Fibroblast of skin of right quadriceps (primary cell): ENCODE results near the gene EFCAB8.
A peak's percentile ranks its signal among the peaks of the same experiment; 100 is the strongest.
"Not testable (repeated sequence)": the region's sequence is repeated elsewhere in the genome, so short reads cannot be mapped to it uniquely, and the experiment has no call there.

Source experiments
- DNase-seq: peaks from one replicate; pipeline ENCODE4 v3.0.0-alpha.2; 2013

Gene EFCAB8

DNA sequence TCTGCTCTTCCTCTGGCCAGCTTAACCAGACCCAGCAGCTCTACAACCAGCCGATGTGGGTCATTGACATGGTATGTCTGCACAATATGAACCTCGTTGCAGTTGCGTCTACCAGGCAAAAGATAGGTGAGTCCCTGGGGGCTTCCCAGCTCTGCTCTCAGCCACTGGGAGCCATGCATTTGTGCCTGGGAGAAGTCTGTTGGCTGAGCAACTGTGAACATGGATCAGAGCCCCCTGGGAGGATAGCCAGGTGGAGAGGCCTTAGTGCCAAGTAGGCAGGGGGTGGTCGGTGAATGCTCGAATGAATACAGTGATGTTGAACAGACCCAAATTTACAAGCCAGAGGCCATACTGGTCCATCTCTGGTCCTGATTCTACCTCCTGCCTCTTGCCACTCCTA, 30.6 kb downstream of the EFCAB8 start:
- DNase-seq = no peak

DNA sequence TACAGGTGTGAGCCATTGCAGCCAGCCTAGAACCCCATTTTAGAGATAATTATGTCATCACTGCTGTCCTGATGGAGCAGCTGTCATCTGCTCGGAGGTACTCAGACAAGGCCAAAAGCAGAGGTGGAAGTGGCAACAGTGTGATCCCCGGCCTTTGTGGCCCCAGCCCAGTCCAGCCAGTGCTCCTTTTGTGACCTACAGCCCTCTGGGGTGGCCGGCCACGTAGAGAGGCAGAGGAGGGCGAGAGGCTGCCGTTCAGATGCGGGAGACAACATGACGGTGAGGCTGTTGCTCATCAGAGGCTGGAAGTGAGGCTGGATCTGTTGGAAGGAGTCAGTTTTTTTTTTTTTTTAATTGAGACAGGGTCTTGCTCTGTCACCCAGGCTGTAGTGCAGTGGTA, 32.8 kb downstream of the EFCAB8 start:
- DNase-seq = no peak

DNA sequence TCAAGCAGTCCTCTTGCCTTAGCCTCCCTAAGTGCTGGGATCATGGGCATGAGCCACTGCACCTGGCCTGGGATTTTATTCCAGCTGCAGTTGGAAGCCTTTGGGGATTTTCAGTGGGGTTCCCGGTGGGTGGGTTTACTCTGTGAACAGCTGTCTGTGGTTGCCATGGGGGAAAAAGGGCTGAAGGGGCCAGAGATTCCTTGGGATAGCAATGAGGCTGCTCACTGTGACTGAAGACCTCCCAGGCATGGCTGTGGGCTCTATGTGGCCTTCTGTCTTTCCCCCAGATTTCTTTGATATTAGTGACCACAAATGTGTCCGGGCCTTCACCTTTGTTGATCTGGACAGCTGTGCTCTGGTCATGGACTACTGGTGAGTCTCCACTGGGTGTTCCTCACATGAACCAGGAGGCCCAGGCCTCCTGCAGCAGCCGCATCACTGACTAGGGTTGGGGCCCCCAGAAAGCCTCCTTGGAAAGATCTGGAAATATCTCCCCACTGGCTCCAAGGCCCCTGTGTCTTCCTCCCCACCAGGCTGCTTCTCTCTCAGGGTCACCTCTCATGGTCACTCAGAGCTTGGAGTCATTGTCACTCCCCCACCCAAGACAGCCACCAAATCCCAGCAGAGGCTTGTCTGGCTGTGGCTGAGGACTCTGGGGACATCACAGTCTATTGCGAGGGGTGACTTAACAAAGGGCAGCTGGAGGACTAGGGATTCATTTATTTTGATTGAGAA, 33.4 kb downstream of the EFCAB8 start:
- no peak for DNase-seq

DNA sequence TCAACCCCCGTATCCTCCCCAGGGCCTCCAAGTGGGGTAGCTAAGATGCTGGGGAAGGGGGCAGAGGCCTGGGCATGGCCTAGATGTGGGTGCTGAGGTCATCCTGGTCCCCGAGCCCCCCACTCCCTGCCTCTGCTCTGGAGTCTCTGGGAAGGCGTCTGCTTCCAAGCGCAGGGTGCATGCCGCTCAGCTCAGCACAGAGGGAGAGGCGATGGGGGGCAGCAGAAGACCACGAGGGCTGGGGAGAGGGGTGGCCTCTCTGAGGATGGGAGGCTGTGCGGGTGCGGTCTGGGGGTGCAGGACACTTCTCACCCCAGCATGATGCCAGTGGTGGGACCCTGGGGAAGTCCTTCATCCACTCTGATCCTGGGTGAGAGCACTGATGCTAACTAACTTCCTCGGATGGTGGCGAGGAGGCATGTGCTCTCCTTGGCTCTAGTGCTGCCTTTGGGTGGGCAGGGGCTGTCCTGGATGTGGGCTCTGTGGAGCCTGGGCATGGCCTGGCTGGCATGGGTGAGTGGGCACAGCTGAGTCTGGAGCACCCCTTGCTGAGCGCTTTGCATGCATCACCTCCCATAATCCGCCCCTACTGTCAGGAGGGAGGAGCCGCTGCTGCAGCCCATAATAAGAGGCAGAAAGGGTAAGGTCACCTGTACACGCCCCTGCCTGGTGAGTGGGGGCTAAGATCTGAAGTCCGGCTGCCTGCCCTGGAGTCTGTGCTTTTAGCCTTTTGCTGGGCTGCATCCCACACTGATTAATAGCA, 34.7 kb downstream of the EFCAB8 start:
- DNase-seq = no peak

DNA sequence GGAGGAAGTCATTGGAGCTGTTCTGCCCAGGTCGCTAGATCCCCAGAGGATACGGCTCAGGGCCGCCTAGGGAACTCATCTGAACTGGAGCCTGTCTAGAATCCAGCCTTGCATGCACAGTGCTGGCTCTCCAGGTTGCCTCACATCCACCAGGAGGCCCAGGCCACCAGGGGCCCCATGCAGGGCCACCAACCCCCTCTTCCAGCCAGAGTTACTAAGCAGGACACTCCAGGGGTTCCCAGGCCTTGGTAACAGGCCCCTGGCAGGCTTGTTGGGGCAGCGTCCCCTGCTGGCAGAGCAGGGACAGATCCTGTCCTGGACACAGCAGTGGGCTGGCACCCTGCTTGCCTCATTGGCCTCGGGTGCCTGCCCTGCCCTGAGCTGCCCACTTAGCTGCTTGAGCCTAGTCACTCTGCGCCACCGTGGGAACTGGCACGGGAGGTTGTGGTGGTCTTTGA, 35.3 kb downstream of the EFCAB8 start:
- DNase-seq = no peak

DNA sequence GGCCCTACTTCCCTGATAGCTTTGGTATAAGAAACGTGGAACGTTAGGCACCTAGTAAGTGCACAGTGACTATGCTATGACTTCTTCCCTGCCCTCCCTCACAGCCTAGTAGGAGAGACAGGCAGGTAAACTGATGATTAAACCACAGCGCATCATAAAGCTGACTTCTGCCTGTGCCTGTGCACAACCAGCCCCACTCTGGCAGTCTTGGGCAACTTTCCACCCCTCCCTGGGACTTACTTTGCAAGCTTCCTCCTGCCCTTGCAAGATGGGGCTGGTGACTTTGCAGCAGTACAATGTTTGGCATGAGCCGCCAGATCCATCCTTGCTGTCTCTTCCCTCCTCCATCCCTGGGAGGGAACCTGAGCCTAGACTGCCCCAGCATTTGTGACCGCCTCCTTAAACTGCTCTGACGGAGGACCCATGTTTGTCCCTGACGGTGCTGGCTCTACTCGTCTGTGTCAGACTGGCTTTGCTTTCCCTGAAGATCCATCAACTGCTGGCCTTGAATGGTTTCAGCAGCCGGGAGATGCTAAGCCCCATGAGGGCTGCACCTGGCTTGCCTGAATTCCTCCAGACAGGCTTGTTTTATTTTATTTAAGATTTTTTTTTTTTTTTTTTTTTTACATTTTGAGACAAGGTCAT, 36.1 kb downstream of the EFCAB8 start:
- DNase-seq = no peak

DNA sequence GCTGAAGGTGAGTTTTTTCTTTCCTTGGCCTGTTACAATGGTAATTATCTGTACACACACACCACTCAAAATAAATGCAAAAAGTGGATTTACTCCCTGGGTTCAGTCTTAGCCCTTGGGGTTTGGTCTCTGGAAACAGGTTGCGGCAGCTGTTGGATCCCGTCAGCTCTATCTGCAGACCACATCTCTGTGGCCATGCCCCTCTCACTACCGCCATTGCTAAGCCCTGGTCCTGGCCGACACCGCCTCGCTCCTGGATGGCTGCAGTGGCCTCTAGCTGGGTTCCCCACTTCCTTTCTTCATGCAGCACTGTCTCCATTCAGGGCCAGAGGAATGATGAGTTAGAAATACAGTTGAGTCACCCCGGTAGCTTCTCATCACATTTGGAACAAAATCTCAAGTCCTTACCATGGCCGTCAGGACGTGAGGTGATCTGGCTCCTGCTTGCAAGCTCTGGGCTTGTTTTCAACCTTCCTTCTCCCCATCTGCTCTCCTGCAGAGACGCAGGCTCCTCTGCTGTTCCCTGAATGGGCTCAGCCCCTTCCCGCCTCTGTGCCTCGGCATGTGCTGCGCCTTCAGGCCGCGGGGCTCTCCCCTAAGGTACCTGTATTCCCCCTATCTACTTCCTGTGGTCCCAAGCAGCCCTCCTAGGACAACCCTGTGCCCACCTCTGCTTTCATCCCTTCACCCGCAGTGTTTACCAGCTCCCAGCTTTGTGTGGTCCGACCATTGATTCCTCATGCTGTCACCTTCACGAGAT, 38.0 kb downstream of the EFCAB8 start:
- DNase-seq = no peak

DNA sequence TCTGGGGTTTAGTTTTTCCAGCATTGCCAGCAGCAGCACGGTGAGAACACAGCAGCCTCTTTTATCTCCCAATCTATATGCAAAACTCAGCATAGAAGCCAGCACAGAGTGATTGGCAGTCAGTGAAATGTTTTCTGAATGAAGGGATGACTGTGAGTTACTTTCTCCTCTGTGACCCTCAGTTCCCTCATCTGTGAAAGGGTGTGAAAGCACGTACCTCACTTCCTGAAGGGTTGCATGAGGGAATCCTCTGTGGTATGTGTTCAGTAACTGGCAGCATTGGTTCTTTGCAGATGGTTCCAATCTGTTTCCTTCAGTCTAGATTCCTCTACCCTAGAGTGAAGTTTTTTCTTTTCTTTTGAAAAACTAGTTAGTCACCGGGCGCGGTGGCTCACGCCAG, 40.0 kb downstream of the EFCAB8 start:
- DNase-seq = peak; percentile 82

DNA sequence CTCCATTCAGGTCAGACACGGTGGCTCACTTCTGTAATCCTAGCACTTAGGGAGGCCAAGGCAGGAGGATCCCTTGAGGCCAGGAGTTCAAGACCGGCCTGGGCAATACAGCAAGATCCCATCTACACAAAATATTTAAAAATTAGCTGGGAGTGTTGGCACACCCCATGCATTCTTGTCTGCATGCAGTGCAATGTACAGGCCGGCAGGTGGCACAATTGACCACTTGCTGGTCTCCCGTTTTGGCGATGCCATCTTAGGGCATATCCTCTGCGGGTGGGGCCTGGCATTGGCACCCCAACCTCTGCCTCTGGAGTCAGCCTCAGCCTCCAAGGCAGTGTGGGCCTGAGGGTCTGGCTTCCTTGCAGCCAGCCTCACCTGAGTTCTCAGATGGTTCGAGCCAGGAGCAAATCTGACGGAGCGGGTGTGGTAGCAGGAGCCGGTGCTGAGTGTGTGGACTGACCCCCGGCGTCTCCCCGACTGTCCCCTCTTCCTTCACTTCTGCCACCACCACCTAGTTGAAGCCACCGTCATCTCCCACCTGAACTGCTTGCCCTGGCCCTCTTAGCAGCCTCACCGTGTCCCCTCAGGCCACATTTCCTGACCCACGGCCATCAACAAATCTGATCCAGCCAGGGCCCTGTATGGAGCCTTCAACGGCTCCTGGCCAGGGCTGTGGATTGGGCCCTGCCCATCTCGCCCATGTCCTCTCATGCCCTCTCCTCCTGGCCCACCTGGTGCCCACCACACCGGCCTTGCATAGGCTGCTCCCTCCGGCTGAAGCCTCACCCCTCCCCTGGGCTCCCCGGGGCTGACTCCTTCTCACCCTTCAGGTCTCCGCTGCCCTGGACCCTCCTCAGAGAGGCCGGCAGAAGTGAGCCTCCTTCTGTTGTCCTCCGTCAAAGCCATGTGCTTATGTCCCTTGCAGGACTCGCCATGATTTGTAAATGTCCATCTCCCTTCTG, 44.0 kb downstream of the EFCAB8 start:
- peak; percentile 28 for DNase-seq

DNA sequence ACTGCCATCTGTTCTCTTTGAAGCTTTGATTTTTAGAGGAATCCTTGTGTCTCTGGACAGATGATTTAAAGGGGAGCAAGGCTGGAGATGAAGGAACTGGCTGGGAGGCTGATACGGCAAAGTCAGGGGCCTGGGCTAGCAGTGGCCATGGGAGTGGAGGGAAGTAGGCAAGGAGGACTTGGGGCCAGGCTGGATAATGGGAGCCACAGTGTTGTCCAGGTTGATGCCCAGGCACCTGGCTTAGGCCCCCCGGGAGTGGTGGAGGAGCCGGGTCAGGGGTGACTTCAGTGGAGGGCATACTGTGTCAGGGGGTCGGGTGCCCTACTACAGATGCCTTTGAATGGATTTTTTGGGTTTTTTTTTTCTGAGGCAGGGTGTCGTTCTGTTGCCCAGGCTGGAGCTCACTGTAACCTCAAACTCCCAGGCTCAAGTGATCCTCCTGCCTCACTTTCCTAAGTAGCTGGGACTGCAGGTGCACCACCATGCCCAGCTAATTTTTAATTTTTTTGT, 45.0 kb downstream of the EFCAB8 start:
- DNase-seq = no peak

DNA sequence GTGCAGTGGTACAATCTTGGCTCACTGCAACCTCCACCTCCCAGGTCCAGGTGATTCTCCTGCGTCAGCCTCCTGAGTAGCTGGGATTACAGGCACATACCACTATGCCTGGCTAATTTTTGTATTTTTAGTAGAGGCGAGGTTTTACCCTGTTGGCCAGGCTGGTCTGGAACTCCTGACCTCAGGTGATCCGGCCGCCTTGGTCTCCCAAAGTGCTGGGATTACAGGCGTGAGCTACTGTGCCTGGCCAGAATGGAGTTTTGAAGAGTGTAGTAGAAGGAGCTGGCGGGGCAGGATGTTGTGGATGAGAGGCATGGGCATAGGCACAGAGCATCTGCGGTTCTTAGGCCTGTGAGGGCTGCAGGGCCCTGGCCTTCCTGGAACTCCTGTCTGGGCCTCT, 46.0 kb downstream of the EFCAB8 start:
- DNase-seq = not testable (repeated sequence)

DNA sequence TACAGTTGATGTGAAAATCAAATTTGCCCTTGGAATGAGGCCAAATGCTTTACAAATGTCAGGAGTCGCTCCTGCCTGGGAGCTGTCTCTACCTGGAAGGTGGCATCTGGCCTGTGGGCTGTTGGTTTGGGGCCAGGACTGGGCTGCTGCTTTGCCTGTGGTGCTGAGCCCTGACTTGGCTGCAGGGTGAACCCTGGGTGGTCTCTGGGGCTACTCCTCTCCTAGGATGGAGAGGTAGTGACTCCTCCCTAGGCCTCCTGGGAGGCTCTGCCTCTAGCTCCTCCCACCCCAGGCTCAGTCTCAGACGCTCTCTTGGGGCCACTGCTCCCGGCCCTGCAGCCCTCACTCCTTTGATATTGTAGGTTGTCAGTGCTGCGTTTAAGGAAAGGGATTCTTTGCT, 47.5 kb downstream of the EFCAB8 start:
- DNase-seq = no peak

DNA sequence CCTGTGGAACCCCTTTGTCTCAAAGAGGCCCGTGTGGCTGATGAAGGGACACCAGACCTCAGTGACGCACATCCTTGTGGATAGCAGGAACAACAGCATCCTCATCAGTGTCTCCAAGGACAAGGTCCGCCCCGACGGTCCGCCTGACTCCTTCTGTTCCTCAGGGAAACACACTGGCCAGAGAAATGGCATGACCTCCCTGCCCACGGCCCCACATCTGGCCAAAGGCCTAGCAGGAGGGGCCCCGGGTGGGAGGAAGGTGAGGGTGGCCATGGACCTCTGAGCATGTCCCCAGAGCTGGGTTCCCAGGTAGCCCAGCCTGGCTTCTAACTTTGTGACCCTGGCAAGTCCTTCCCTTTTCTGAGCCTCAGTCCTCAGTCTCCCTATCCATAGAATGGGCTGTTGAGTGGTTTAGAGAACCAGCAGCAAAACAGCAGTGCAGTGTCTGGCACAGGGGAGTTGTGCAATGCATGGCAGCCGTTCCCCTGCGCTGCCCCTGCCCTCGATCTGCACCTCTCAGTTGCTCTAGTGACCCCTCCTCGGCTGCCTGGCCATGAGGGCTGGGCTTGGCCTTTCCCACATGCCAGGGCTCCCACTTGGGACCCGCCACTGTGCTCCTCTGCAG, 48.3 kb downstream of the EFCAB8 start:
- no peak for DNase-seq

DNA sequence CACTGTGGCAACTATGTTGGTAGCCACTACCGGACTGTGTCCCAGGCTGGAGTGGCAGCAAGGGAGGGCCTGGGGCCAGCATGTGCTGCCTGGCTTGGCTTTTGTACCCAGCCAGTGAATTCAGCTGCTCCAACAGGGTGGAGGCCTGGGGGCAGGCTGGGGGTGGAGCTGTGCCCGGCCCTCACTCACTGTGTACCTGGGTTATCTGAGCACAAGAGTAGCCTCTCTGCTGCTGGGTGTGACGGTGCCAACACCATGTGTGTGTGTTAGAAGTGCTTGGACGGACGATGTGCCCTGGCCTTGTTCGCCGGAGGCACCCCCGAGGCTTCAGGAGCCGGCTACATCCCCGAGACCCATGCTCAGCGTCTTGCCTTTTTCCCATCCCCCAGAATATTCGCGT, 49.2 kb downstream of the EFCAB8 start:
- no peak for DNase-seq

DNA sequence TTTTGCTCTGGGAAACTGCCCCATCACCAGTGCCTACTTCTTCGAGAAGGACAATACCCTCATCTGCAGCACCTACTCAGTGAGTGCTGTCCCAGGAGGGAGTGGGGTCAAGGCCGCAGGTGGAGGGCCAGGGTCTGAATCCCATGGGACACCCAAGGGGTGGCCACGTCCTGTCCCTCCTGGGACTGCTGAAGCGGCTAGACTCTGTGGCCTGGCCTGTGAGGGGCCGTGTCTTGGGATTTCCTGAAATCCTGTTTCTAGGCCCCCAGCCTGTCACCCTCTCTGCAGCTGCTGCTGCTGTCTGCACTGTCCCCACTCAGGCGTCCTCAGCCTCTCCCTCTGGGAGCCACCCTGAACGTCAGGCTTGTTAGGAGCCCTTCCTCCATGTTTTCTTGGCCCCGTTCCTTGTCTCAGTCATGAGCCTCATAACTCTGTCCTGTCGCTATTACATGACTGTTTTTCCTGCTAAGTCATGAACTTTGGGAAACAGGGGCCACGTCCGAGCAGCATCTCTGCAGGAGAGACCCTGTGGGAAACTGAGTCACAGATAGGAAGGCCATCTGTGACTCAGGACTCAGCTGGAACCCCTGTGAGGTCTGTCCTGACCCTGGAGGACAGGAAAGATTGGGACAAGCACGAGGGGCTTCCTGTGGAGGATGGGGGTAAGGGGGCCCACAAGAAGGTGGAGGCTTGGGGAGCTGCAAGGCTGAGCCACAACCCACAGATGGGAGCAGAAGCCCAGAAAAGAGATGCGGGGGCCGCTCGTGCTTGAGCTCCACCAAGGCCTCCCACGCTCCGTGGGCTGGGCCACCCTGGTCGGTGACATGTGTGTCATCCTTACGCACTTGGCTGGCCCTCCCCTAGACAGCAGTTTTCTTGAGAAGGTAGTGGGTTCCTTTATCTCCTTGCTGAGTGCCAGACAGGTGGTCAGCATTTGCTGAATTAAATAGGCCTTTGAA, 49.9 kb downstream of the EFCAB8 start:
- no peak for DNase-seq

DNA sequence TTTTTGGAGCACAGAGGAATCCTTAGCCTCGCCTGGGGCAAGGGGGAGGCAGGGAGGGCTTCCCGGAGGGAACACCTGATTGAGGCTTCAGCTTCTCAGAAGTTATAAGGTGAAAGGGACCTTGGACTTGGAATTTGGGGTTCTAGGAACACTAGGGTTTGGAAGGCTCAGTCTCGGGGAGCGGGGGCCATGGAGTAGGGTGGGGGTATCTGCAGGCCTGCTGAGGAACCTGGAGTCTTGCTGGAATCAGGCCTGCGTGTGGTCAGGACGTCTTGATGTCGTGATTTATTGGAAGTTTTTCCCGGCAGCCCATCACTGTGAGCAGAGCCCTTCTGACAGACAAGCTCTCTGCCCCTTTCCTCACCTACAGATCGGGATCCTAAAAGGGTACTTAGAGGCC, 50.7 kb downstream of the EFCAB8 start:
- no peak for DNase-seq

DNA sequence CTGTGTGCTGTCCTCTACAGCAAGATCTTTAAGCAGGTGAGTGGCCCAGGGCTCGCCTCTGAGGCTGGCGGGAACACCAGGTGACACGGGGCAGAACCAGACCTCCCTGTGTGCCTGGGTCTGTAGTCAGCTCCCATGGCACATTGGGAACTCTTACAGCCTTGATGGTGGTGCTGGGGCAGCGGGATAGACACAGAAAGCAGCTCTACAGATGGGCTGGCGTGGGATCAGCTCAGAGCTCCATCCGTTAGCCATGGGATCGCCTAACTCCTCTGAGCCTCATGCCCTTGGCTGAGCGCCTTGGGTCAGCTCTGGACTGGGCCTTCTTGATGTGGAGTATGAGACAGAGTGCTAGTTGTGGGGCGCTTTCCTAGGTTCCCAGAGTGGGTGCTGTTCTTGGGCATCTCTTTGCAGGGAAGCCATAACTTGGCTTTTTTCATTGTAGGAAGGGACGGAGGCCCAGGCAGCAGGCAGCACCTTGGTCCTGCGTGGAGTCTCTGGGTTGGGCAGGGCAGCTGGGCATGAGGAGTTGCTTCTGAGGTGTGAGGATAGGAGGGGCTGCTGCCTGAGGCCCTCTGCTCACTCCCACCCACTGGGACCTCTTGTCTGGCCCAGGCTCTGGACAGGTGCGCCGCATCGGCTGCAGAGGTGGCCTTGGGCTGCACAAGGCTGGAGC, 51.3 kb downstream of the EFCAB8 start:
- DNase-seq = no peak

DNA sequence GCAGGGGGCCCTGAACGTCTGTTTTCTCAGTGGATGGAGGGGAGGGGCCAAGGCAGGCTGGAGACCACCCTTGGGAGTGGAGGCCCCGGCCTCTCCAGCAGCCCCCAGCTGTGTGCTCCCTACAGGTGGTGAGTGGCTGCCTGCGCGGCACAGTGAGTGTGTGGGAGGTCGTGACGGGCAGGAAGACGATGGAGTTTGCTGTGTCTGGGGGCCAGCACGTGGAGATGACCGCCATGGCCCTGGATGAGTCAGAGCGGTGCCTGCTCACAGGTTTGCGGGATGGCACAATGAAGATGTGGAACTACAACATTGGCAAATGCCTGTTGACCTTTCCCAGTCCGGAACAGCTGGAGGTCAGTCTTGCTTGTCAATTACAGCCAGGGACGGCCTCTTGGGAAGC, 52.6 kb downstream of the EFCAB8 start:
- no peak for DNase-seq

DNA sequence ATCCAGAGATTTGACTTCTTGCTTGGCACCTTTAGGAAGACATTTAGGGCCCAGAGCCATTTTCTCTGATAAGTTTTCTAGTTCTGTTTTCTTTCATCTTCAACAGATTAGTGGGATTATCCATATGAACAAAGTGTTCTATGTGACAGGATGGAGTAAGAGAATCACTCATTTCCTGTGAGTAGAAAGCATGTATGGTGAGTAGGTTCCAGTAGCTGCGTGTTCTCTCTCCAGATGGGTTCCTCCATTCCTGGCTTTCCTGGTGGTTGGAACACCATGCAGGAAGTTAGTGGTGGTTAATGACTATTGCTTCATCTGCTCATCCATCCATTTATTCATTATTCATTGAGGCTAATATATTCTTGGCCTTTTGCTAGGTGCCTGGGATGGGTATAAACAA, 54.0 kb downstream of the EFCAB8 start:
- DNase-seq = no peak

DNA sequence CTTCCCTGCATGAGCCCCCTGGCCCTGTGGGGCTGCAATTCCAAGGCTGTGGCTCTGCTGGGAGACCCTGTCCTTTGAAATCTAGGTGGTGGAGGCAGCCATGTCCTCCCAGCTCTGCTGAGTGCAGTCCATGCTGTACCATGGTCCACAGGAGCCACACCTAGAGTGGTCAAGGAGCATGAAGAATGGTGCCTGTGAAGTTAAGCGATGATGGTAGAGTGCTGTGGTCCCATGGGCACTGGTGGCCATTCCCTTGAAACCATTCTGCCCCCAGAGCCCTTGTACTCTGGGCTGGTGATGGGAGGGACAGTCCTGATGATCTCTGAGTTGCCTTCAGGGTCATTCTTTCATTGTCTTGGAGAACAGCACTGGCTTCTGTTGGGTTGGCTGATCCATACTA, 55.3 kb downstream of the EFCAB8 start:
- no peak for DNase-seq
